GM21390 (cell line): ENCODE measurements around the gene P2RX5.
"Not testable (repeated sequence)": the region's sequence is repeated elsewhere in the genome, so short reads cannot be mapped to it uniquely, and the experiment has no call there.

Source experiments
- ATAC-seq: cut with Tn5 transposase; IDR thresholded peaks from one replicate; pipeline ENCODE4 v1.9.1; 2021; ENCODE audit not compliant: unreplicated experiment

The P2RX5 gene

GRCh38 chr17:3695723-3696411 is at the start of gene P2RX5:
Gene P2RX5 (minus strand): TSS chr17:3696155. CDS start chr17:3696005, 150 bp downstream.
- no peak for ATAC-seq

GRCh38 chr17:3745071-3745470 is 49.1 kb upstream of the P2RX5 start:
- ATAC-seq = no peak

- no peak for ATAC-seq
These were observed 48.1 kb upstream of the P2RX5 start for GRCh38 chr17:3744014-3744413.

DNA sequence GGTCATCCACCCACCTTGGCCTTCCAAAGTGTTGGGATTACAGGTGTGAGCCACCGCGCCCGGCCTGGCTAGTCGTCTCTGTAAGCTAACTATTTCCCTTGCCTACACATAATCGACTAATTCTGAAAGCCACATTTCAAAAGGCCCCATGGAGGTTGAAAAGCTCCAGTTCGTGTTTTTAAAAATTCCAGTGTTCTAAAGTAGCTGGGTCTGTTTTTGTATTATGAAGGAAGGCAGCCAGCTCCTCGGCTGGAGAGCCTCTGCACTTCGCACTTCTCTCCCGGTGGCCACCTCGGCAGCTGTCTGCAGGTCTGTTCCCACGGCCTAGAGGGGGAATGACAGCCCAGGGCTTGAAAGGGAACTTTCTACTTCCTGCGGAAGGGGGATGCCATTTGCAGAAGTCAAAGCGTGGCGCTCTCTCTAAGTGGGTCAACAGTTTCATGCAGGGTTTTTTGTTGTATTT is 44.7 kb upstream of the P2RX5 start:
- ATAC-seq = no peak

DNA sequence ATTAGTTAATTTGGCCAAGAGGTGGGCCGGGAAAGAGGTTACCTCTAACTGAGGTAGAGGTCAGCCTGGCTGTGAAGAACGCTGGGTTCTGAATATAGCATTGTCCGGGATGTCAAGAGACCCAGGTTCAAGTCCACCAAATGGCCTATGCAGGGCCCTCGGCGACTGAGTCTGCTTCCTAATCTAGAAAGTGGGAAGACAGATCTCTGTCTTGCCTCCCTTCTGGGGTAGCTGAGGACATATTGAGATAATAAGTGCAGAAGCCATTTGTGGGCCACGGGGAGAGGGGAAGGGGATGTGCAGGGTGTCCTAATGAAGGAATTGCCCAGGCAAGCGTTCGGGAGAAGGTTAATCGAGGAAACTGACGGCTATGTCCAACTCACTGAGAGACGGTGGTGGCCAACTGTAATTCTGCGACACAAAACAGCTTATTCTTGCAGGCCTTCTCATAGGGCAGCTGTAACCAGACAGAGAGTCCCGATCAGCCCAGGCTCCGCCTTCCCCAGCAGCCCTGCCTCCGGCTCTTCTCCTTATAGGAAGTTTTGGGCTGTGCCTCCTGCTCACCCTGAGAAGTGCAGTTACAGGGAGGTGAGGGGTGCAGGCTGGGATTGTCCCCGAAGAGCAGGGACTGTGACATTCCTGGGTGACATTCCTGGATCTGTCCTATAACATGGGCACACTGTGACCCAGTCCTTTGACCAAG is 43.6 kb upstream of the P2RX5 start:
- no peak for ATAC-seq

- no peak for ATAC-seq
These were observed 42.8 kb upstream of the P2RX5 start for GRCh38 chr17:3738562-3739295.

DNA sequence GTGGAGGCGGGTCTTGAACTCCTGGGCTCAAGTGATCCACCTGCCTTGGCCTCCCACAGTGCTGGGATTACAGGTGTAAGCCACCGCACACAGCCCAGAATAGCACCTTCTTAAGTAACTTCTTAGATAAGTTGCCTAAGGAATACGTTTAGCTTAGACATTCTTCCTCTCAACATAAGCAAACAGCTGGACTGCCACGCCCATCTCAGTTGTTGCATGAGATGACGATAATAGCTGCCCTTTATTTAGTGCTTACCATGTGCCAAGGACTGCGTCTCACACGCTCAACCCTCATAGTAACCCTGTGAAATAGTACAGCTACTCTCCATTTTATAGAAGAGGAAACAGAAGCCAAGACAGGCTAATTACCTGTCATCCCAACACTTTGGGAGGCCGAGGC is 39.6 kb upstream of the P2RX5 start:
- ATAC-seq = no peak

GRCh38 chr17:3734911-3735276 is 38.9 kb upstream of the P2RX5 start:
- not testable (repeated sequence) for ATAC-seq

DNA sequence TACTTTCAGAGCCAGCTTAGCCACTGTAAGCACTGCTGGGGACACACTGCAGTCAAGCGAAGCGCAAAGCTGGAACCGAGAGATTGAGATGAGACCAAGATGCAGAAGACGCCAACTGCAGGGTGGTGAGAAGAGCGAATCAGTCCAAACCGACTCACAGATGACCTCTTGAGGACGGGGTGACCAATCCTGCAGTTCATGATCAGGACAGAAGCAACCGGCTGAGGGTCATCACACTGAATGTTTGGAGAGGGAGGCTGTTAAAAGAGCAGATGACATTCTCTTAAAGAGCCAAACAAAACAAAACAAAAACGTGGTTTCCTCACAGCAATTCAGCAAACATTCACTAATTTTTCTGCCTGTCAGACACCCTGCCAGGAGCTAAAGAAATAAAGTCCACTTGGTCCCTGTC is 36.3 kb upstream of the P2RX5 start:
- no peak for ATAC-seq

DNA sequence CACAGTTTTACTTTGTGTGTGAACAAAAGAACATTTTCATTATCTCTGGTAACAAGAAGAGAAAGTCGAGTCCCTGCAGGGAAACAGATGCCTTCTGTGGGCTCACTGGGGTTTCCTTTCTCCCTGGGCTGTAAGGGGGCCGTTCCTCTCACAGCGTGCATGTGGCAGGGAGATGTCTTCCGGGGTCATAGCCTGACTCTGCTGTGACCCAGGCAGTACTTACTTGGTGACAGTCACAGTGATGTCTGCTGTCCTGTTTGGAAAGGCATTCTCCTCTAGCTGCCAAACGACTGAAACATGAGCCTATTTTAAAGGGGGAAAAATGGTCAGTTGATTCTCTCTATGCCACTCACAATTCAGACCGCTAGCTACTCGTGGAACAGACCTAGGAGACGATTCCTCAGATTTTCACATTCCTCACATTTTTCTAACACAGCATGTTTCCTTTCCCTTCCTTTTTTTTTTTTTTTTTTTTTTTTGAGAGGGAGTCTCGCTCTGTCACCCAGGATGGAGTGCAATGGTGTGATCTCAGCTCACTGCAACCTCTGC is 35.0 kb upstream of the P2RX5 start:
- no peak for ATAC-seq

DNA sequence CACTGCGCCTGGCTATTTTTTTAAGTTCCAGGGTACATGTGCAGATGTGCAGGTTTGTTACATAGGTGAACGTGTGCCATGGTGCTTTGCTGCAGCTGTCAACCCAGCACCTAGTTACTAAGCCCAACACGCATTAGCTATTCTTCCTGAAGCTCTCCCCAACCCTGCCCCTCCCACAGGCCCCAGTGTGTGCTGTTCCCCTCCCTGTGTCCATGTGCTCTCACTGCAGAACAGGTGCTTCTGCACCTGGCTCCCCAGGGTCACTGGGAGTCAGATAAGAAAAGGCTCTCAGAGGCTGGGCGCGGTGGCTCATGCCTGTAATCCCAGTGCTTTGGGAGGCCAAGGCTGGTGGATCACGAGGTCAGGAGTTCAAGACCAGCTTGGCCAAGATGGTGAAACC is 33.9 kb upstream of the P2RX5 start:
- no peak for ATAC-seq

- ATAC-seq = not testable (repeated sequence)
These were observed 32.1 kb upstream of the P2RX5 start for GRCh38 chr17:3728099-3728498.

DNA sequence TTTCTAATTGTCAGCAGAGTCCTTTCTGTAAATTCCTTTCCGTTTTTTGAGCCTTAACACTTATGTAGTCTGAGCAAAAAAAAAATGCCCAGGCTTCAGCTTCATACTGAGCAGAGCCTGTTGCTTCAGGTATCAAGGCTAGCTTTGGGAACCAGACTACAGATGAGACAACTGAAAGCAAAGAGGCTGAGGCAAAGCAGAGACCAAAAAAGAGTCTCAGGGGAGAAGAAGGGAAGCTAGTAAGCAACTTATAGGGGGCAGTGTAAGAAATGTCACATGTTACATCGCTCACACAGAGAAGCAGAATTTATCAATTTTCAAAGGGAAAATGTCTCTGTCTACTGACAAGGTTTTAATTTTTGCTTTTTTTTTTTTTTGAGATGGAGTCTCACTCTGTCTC is 31.1 kb upstream of the P2RX5 start:
- ATAC-seq = no peak

GRCh38 chr17:3724378-3725077 is 28.6 kb upstream of the P2RX5 start:
- no peak for ATAC-seq

DNA sequence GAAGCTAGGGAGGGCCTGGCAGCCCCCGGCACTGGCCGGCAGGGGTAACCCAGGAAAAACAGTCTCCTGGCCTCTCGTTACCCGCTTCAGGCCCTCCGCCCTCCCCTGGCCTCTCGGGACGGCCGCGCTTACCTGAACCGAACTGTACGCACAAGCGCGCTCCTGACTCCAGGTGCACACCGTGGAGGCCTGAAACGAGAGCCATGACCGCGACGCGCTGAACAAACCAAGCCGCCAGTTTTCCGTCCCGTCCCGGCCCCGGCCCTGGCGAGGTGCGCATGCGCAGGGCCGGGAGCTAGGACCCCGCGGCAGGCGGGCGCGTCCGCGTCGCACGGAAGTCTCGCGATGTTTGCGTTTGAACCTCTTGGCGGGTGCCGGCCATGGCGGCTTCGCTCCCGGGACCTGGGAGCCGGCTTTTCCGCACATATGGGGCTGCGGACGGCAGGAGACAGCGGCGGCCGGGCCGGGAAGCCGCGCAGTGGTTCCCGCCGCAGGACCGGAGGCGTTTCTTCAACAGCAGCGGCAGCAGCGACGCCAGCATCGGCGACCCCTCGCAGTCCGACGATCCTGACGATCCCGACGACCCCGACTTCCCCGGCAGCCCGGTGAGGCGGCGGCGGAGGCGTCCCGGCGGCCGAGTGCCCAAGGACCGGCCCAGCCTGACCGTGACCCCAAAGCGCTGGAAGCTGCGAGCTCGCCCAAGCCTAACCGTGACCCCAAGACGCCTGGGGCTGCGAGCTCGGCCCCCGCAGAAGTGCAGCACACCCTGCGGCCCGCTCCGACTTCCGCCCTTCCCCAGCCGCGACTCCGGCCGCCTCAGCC is 27.8 kb upstream of the P2RX5 start, which contains the start of gene HASPIN:
Gene HASPIN, plus strand, starts transcription at position 348 of the 822 bp plus-strand sequence. Its CDS starts 33 bp downstream, at position 381.
- peak; percentile 78 for ATAC-seq

- no peak for ATAC-seq
These were observed 27.2 kb upstream of the P2RX5 start for GRCh38 chr17:3723188-3723555.

DNA sequence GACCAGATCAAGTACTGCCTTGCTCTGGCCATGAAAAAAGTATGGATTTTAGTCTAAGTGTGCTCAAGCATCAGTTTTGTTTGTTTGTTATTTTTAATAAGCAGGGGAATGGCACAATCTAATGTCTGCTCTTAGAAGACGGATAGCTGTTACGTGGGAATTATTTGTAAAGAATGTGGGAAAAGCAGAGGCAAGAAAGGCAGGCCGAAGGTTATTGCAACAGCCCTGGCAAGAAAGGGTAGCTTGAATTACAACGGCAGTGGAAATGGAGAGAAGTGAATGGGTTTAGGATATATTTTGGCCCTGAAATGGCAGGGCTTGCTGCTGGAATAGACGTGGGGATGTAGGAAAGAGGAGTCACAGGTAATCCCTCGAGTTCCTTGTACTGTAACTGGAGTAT is 26.8 kb upstream of the P2RX5 start:
- ATAC-seq = no peak

DNA sequence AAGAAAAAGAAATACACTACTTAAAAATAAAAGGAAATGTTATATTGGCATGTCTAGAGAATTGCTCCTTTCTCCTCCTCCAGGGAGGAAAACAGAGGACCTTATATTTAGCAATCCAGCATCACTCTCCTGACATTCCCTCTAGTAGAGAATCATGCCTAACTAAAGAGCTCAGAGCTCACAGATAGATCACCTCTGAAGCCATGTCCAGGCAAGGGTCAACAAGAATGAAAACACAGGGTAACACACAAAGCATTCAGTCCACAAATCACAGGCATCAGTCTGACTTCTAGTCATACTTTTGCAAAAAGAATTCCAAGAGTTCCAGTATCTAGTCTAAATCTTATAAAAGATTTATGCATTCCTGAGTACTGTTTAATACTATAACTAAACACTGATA is 23.3 kb upstream of the P2RX5 start:
- ATAC-seq = no peak

GRCh38 chr17:3718201-3718600 is 22.2 kb upstream of the P2RX5 start:
- no peak for ATAC-seq

DNA sequence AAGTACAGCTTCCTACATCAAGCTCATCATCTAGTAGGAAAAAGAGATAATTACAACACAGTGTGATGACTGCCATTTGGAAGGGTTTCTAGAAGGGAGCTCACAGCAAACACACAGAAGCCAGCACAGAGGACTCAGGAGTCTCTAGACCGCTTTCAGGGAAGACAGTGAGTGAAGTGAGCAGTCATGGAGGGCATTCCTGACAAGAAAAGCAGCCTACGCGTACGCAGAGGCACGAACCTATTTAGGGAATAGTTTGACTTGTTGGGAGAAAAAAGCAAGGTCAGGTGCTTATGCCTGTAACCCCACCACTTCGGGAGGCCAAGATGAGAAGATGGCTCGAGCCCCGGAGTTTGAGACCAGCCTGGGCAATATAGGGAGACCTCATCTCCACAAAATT is 19.3 kb upstream of the P2RX5 start:
- no peak for ATAC-seq
